ENCODE results near the gene CSRNP2.

CSRNP2 gene

DNA sequence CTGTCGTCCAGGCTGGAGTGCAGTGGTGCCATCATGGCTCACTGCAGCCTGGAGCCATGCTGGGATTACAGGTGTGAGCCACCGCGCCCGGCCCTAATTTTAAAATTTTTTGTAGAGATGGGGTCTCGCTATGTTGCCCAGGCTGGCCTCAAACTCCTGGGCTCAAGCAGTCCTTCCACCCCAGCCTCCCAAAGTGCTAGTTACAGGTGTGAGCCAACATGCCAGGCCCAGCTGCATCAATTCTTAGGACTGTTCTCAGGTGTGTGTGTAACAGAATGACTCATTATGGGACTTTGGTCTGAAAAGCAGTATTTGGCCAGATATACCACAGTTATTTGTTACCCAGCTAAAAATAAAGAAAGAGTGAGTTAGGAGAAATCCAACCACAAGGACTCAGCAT is 17.9 kb downstream of the CSRNP2 start:
- no peak for TF ChIP-seq CTCF (IDR thresholded peaks at IDR 0.05; ENCODE audit: low read depth, low read length, missing control alignments)
- DNase-seq, result no peak
- Histone ChIP-seq H3K27me3 (replicated peaks) (no peaks in the 10 kb centered on the region), H3K27ac (no peak overlapping the region), H3K4me3 (ENCODE audit: low read depth, low read length) (no peak overlapping the region), H3K36me3 (replicated peaks) (peaks cover 77% of the 10 kb centered on the region)
- in situ Hi-C loops (cut with HindIII; ENCODE audit: low pct_ligation_motif_present, low sequenced_read_pairs), result no loop called here

DNA sequence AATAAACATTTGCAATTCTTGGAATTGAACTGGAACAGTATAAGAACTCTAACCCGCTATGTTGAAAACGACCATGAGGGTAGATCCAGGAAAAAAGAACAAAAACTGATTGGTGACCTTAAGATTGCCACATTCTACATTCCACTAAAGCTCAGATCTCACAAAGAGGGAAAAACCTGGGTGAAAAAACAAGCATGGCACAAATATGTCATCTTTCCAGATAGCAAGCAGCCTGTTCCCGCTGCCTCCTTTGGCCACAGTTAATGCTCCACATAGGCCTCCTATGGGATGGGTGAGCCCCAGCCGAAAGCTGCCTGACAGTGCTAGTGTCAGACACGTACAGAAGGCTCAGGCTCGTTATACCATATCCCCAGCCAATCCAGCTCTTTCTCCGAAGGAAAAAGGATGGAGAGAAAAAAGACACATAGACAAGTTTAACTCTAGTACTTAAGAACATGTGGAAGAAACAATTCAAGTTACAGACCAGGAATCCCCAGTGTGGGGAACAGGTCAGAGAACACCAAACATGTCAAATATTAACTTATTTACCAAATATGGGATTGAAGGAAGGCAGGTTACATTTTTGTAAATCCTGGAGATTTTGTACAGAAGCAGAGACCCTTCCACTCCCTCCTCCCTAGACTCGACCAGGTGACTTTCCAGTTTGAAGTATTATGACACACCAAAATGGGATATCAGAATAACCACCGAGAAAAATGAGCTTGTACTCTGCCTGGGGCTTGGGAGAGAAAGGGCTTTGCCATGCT is 20.6 kb downstream of the CSRNP2 start:
- no peak for TF ChIP-seq CTCF (IDR thresholded peaks at IDR 0.05; ENCODE audit: low read depth, low read length, missing control alignments)
- DNase-seq, result no peak
- Histone ChIP-seq H3K27me3 (replicated peaks) (no peaks in the 10 kb centered on the region), H3K4me3 (ENCODE audit: low read depth, low read length) (no peak overlapping the region), H3K36me3 (replicated peaks) (peaks cover 79% of the 10 kb centered on the region), H3K27ac (no peak overlapping the region)
- in situ Hi-C loops (cut with HindIII; ENCODE audit: low pct_ligation_motif_present, low sequenced_read_pairs), result no loop called here

- H3K36me3 ChIP-seq (replicated peaks), result peaks cover 75% of the 10 kb centered on the region
- in situ Hi-C loops (cut with HindIII; ENCODE audit: low pct_ligation_motif_present, low sequenced_read_pairs), result no loop called here
- DNase-seq, result no peak
- no peak overlapping the region for H3K4me3 ChIP-seq (ENCODE audit: low read depth, low read length)
- TF ChIP-seq CTCF (IDR thresholded peaks at IDR 0.05; ENCODE audit: low read depth, low read length, missing control alignments), result no peak
- no peak overlapping the region for H3K27ac ChIP-seq
- no peaks in the 10 kb centered on the region for H3K27me3 ChIP-seq (replicated peaks)
Observed at GRCh38 chr12:51059086-51059485, 24.3 kb downstream of the CSRNP2 start.

DNA sequence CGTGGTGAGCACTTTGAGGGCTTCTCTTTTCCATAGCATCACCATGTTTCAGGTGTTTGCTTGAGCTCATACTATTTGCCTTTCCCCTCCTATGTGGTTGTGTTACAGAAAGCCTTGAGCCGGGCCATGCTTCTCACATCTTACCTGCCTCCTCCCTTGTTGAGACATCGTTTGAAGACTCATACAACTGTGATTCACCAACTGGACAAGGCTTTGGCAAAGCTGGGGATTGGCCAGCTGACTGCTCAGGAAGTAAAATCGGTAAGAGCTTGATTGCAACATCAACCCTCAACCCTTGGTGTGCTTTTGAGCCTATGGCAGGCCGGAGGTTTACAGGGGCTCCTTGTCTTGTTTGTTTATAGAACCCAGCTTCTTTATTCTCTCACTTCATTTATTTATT is 27.2 kb downstream of the CSRNP2 start:
- H3K4me3 ChIP-seq (ENCODE audit: low read depth, low read length), result no peak overlapping the region

DNA sequence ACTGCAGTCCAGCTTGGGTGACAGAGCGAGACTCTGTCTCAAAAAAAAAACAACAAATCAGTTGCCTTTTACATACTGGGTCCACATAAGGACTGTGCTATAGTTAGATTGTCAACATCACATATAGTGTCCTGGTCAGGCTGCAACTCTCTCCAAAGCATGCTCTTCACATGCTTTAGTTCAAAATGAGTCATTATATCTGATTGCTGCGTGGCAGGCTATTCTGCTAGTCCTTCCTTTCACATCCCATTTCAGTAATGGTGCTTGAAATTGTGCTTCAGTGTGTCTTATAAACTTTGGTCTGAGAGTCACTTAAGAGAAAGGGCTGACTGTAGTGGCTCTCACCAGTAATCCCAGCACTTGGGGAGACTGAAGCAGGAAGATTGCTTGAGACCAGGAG is 28.3 kb downstream of the CSRNP2 start:
- no peak overlapping the region for H3K4me3 ChIP-seq (ENCODE audit: low read depth, low read length)
- no peak for TF ChIP-seq CTCF (IDR thresholded peaks at IDR 0.05; ENCODE audit: low read depth, low read length, missing control alignments)
- no peaks in the 10 kb centered on the region for H3K27me3 ChIP-seq (replicated peaks)
- no peak overlapping the region for H3K27ac ChIP-seq
- no peak for DNase-seq
- H3K36me3 ChIP-seq (replicated peaks), result peaks cover 52% of the 10 kb centered on the region
- in situ Hi-C loops (cut with HindIII; ENCODE audit: low pct_ligation_motif_present, low sequenced_read_pairs), result no loop called here

More for the DNA sequence above, 27.2 kb downstream of the CSRNP2 start:
- no peaks in the 10 kb centered on the region for H3K27me3 ChIP-seq (replicated peaks)
- H3K36me3 ChIP-seq (replicated peaks), result peaks cover 57% of the 10 kb centered on the region
- DNase-seq, result peak; percentile 15
- TF ChIP-seq CTCF (IDR thresholded peaks at IDR 0.05; ENCODE audit: low read depth, low read length, missing control alignments), result no peak
- in situ Hi-C loops (cut with HindIII; ENCODE audit: low pct_ligation_motif_present, low sequenced_read_pairs), result no loop called here
- H3K27ac ChIP-seq, result no peak overlapping the region

GRCh38 chr12:51051787-51052186 is 31.6 kb downstream of the CSRNP2 start:
- in situ Hi-C loops (cut with HindIII; ENCODE audit: low pct_ligation_motif_present, low sequenced_read_pairs), result no loop called here
- H3K27ac ChIP-seq, result no peak overlapping the region
- TF ChIP-seq CTCF (IDR thresholded peaks at IDR 0.05; ENCODE audit: low read depth, low read length, missing control alignments), result no peak

More at GRCh38 chr12:51051787-51052186, 31.6 kb downstream of the CSRNP2 start:
- no peak for DNase-seq
- no peaks in the 10 kb centered on the region for H3K27me3 ChIP-seq (replicated peaks)
- H3K36me3 ChIP-seq (replicated peaks), result peaks cover 25% of the 10 kb centered on the region
- no peak overlapping the region for H3K4me3 ChIP-seq (ENCODE audit: low read depth, low read length)

Data from brain microvascular endothelial cell (primary cell).